Epidermal melanocyte (primary cell): ENCODE data around the gene TIAM2.

Source experiments
- DNase-seq: peaks from one replicate; pipeline ENCODE4 v3.0.0; 2011; ENCODE audit warnings: low spot score; ENCODE audit not compliant: insufficient read length

Gene TIAM2

DNA sequence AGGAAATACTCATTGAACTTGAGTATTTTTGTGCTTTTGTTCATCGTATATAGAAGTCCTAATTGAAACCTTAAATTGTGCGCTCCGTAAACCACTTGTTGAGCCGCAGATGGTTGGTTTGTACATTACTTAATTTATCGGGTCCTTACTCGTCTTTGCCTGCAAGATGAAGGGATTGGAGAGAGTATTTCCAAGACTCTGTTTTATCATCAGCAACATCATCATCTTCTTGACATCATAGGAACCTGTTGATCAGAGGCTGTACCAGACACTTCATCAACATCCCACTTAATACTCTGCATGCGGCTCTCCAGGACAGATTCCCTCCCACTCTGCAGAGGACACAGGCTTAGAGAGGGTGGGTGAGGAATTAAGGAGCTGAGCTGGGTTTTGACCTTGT lies 28.6 kb downstream of the TIAM2 start:
- no peak for DNase-seq

- no peak for DNase-seq
Observed at GRCh38 chr6:155024391-155025027, 29.4 kb downstream of the TIAM2 start.

DNA sequence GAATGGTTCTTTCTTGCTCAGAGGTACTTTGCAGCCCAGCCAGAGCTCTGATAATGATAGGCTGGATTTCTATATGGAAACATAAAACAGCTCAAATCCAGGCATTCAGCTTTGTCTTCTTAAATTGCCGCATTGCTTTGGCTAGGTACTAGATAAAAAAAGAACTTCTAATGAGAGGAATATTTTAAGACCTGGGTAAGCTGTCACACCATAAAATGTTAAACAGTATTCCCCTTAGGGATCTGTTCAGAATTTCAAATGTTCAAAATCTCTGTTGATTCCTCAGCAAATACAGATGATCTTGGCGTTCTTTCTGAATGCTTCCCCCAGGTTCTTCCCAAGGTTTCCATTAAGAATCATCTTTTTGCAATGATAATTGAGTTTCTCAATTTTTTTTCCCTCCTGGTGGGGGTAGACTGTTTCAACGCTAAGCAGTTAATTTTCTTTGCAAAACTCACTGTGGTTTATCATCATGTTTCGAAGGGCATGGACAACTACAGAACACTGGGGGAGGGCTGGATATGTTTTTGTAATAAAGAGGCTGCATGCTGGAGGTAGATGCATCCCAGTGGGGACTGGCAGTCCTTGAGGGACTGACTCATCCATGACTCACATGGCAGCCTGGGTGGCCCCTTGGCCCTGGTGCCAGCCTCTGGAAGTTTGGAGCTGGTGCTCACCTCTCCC lies 31.0 kb downstream of the TIAM2 start:
- no peak for DNase-seq

DNA sequence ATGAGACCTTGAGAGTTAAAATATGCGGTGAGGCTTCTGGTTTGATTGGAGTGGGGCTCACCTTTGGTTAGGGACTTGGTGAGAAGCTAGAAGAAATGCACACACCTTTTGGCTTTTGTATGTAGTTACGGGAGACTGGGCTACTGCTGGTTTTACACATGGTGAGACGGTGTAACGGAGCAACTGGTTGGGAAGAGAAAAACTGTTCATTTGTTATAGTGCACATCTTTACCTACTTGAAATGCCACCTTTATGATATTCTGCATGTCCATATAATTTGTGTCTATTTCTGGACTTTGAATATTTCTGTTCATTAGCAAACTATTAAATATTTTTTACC lies 31.6 kb downstream of the TIAM2 start:
- DNase-seq, result no peak

DNA sequence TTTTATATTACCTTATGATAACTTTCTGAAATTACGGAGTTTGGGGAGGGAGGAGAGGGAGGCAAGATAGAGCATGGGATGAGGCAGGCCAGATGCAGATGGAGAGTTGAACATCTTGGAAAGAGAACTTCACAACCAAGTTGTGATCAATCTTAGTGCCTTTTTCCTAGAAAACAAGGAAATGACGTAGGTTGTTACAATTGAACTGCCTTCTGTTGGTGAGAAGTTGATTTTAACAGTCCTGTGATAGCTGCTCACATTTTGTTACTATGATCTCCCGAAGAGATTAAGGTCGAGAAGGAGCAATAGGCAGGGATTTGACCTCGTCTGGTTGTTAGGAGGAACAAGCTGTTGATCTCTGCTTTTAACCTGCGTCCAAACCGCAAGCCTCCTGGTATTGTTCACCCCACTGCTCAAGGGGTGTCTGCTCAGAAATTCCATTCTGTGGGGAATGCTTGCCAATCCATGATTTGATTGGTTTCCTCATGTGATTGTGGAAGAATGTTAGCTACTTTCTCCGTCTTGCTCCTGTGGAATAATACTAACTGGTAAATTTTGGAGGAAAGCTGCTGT lies 35.1 kb downstream of the TIAM2 start:
- DNase-seq, result no peak

DNA sequence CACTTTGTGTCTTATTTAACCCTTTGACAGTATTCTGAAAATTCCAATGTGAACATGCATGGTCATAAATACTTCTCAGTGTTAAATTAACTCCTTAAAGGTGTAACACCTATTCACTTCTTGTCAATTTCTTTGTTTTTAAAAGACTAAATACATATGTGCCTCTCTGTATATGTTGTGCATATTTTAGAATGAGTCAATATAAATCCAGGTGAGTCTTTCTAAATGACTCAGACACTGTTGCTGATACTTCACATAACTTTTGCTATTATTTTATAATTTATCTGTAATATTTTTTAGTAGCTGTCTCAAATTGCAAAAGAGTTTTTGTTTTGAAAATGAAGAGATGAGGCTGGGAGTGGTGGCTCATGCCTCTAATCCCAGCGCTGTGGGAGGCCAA lies 36.0 kb downstream of the TIAM2 start:
- DNase-seq, result no peak

- no peak for DNase-seq
Observed at GRCh38 chr6:155033021-155033791, 38.1 kb downstream of the TIAM2 start.

DNA sequence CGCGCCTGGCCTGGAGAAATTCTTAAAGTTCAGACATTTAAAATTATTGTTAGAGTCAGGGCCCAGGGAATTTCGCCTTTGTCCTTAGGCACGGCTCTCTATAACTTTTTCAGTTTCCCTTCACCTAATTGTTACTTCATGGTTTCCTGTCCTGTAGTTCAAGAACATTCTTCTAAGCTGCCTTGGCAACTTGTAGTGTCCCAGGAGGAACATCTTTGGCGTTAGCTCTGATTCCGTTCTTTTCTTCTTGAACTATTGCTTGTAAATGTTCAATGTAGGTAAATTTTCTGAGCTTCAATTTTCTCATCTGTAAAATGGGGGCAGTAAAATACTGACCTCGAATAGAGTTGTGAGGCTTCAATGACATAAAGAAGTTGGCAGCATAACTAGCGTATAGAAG lies 41.8 kb downstream of the TIAM2 start:
- DNase-seq, result no peak

- no peak for DNase-seq
Observed at GRCh38 chr6:155038104-155038503, 43.0 kb downstream of the TIAM2 start.

DNA sequence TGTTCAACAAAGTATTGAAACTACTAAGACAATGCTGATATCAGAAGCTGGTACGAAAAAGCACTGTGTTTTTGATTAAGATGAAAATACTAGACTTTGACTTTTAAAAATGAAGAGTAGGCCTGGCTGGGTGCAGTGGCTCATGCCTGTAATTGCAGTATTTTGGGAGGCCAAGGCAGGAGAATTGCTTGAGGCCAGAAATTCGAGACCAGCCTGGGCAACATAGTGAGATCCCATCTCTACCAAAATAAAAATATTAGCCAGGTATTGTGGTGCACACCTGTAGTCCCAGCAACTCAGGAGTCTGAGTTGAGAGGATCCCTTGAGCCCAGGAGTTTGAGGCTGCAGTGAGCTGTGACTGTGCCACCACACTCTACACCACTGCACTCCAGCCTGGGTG lies 43.4 kb downstream of the TIAM2 start:
- DNase-seq, result no peak

GRCh38 chr6:155039618-155040017 lies 44.5 kb downstream of the TIAM2 start:
- no peak for DNase-seq

GRCh38 chr6:155040154-155040553 lies 45.0 kb downstream of the TIAM2 start:
- DNase-seq, result no peak

DNA sequence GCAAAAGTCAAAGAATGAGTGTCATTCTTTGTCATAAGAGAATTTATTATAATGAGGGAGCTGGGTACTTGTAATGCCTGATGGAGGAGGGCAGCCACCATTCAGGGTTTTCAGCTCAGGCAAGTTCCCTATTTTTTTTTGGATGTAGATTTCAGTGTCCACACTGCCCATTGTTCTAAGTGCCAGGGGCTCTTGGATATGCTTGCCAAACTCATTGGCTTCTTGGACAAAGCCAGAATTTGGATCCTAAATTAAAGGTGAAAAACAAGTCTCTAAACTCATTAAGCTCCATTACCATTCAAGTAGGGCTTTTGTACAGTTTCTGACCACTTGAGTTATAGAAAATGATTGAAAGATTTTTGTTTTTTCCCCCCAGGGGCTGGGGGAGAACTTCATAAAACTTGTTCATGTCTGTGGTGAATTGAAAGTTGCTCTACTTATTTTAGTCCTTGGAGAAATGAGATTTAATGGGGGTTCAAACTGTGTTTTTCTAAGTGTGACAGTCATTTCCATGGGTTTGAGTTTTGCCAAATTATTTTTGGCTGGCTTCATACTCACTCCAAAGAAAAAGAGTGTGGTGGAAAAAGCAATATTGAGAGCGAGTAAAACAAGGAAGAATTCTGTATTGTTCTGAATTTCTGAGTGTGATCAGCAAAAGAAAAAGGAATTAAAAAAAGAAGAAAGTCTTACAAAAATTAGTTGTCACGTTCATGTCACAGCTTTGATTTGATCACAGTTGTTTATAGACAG lies 46.0 kb downstream of the TIAM2 start:
- DNase-seq, result no peak

DNA sequence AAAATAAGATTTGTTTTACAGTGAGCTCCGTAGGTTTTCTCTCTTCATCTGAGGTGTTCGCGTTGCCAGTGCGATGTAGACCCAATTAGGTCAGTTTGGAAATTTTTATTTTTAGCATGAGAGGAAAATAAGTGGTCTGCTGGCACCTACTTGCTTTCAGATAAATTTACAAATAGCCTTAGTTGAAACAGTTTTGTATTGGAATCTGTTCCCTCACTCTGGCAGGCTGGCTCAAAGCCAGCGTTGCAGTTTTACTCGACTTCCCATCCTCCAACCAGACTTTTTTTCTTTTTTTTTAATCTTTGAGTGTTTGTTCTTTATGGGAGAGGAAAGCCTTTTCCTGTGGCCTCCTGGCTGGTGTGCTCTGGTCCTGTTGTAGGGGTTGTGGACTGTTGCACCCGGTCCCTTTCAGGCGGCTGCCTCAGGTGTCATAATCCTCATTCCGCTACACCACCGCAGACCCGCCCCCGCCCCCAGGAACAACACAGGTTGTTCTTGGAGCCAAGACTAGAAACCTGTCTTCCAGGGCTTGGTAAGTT lies 46.7 kb downstream of the TIAM2 start:
- no peak for DNase-seq

GRCh38 chr6:155042983-155043382 lies 47.9 kb downstream of the TIAM2 start:
- no peak for DNase-seq

GRCh38 chr6:155045561-155046404 lies 50.7 kb downstream of the TIAM2 start:
- DNase-seq, result no peak

GRCh38 chr6:155047523-155047922 lies 52.4 kb downstream of the TIAM2 start:
- no peak for DNase-seq

- DNase-seq, result no peak
Observed at GRCh38 chr6:155050311-155050710, 55.2 kb downstream of the TIAM2 start.

- DNase-seq, result no peak
Observed at GRCh38 chr6:155054491-155055250, 59.6 kb downstream of the TIAM2 start.

DNA sequence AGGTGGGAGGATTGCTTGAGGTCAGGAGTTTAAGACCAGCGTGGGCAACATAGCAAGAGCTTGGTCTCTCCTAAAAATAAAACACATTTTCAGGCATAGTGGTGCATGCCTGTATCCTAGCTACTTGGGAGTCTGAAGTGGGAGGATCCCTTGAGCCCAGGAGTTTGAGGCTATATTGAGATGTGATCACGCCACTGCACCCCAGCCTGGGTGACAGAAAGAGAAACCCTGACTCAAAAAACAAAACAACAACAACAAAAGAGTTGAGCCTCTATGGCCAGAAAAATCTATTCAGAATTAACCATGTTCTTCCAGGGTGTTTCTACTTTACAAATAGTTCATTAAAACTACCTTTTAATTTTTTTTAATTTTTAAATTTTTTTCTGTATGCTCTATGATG lies 60.6 kb downstream of the TIAM2 start:
- no peak for DNase-seq
